ENCODE results near the gene RAPSN. TPM values are rescaled to one million over a fixed set of nuclear protein-coding genes. Genes with fewer than 3 reads are reported as not detected.

RAPSN gene
- total RNA-seq (2022; extraction: Qiagen RNA extraction) = 0.11 to 0.34 TPM (median 0.13 TPM) in 3 of 5 replicates, not detected in the others

GRCh38 chr11:47448566-47449427 is at the start of gene RAPSN:
Gene RAPSN (minus strand): TSS chr11:47449136. CDS start chr11:47448964, 172 bp downstream.

GRCh38 chr11:47426062-47426956 is 22.6 kb downstream of the RAPSN start, which contains the start of gene PSMC3:
Gene PSMC3 (minus strand): TSS chr11:47426439. CDS start chr11:47426279, 160 bp downstream.

GRCh38 chr11:47407746-47408590 is 41.0 kb downstream of the RAPSN start, which contains the start of gene SLC39A13:
Gene SLC39A13 (plus strand): TSS chr11:47408590. CDS start chr11:47410095, 1,505 bp downstream.

Other genes with a start within 250 kb of the RAPSN start
- gene DDB2, start 234.2 kb downstream of the RAPSN start, total RNA-seq (2022; extraction: Qiagen RNA extraction) = 81.2 to 94.6 TPM (median 86.0 TPM) in 5 replicates
- 22.1 to 36.1 TPM (median 24.3 TPM) in 5 replicates for gene ACP2, start 200.3 kb downstream of the RAPSN start, total RNA-seq (2022; extraction: Qiagen RNA extraction)
- gene NR1H3, start 191.1 kb downstream of the RAPSN start, total RNA-seq (2022; extraction: Qiagen RNA extraction) = 7.4 to 14.3 TPM (median 12.2 TPM) in 5 replicates
- gene MADD, start 179.0 kb downstream of the RAPSN start, total RNA-seq (2022; extraction: Qiagen RNA extraction) = 22.0 to 24.2 TPM (median 23.5 TPM) in 5 replicates
- gene MYBPC3, start 96.4 kb downstream of the RAPSN start, total RNA-seq (2022; extraction: Qiagen RNA extraction) = 0.07 to 0.09 TPM (median 0.07 TPM) in 5 replicates
- gene SPI1, start 70.6 kb downstream of the RAPSN start, total RNA-seq (2022; extraction: Qiagen RNA extraction) = 0.10 to 0.16 TPM in 2 of 5 replicates, not detected in the others
- gene SLC39A13, start 40.5 kb downstream of the RAPSN start, total RNA-seq (2022; extraction: Qiagen RNA extraction) = 43.5 to 61.4 TPM (median 54.9 TPM) in 5 replicates
- 189 to 265 TPM (median 196 TPM) in 5 replicates for gene PSMC3, start 22.7 kb downstream of the RAPSN start, total RNA-seq (2022; extraction: Qiagen RNA extraction)
- gene CELF1, start 104.0 kb upstream of the RAPSN start, total RNA-seq (2022; extraction: Qiagen RNA extraction) = 45.7 to 51.1 TPM (median 47.9 TPM) in 5 replicates
- 58.5 to 79.9 TPM (median 75.4 TPM) in 5 replicates for gene PTPMT1, start 116.5 kb upstream of the RAPSN start, total RNA-seq (2022; extraction: Qiagen RNA extraction)
- gene KBTBD4, start 129.8 kb upstream of the RAPSN start, total RNA-seq (2022; extraction: Qiagen RNA extraction) = 17.6 to 22.3 TPM (median 19.5 TPM) in 5 replicates
- 104 to 138 TPM (median 135 TPM) in 5 replicates for gene NDUFS3, start 129.9 kb upstream of the RAPSN start, total RNA-seq (2022; extraction: Qiagen RNA extraction)
- not detected in 5 replicates for gene FAM180B, start 137.5 kb upstream of the RAPSN start, total RNA-seq (2022; extraction: Qiagen RNA extraction)
- gene C1QTNF4, start 145.3 kb upstream of the RAPSN start, total RNA-seq (2022; extraction: Qiagen RNA extraction) = 0.08 to 0.10 TPM (median 0.08 TPM) in 3 of 5 replicates, not detected in the others
- gene MTCH2, start 193.4 kb upstream of the RAPSN start, total RNA-seq (2022; extraction: Qiagen RNA extraction) = 114 to 158 TPM (median 132 TPM) in 5 replicates

Measured in A549 treated with CORT108297 at 1 μM for 4 hours (cell line).